Mononuclear cell (primary cell): ENCODE measurements around the gene ZNF236. TPM values are rescaled to one million over a fixed set of nuclear protein-coding genes. Genes with fewer than 3 reads are reported as not detected.
"Not testable (repeated sequence)": the region's sequence is repeated elsewhere in the genome, so short reads cannot be mapped to it uniquely, and the experiment has no call there.

Experiments
- H3K27me3 ChIP-seq: 2 replicates; pipeline ENCODE4 v1.6.0; 2011; ENCODE audit warnings: low read length, control low read depth; ENCODE audit not compliant: insufficient read depth
- H3K4me1 ChIP-seq: 2 replicates; pipeline ENCODE4 v1.5.1; 2011; ENCODE audit warnings: mild to moderate bottlenecking, low read length, control low read depth; ENCODE audit not compliant: insufficient read depth
- H3K4me3 ChIP-seq: 2 replicates; pipeline ENCODE4 v1.5.1; 2011; ENCODE audit warnings: mild to moderate bottlenecking, low read length, moderate library complexity
- H3K9me3 ChIP-seq: 2 replicates; pipeline ENCODE4 v1.5.1; 2011; ENCODE audit warnings: low read depth, mild to moderate bottlenecking, control low read depth, low read length
- total RNA-seq: library from RNA; depleted of rRNA; stranded (reverse); fragments of >200 nt; gene quantifications from one replicate; pipeline ENCODE4 v1.2.3, GENCODE V29; 2012

ZNF236 gene
- 21.4 TPM for total RNA-seq

GRCh38 chr18:76822506-76823160 is at the start of gene ZNF236:
TSS of gene ZNF236 (plus strand) at chr18:76822557. CDS start at chr18:76822608, 51 bp downstream.
- no peaks in the 10 kb centered on the region for H3K27me3 ChIP-seq
- H3K9me3 ChIP-seq: no peaks in the 10 kb centered on the region
- peak within 1 kb of the TSS; percentile 94 for H3K4me3 ChIP-seq
- H3K4me1 ChIP-seq: peaks cover 38% of the 10 kb centered on the region

- no peaks in the 10 kb centered on the region for H3K9me3 ChIP-seq
- H3K27me3 ChIP-seq: no peaks in the 10 kb centered on the region
- H3K4me1 ChIP-seq: no peaks in the 10 kb centered on the region
- H3K4me3 ChIP-seq: no peak overlapping the region
Measured at GRCh38 chr18:76772665-76773064, 49.7 kb upstream of the ZNF236 start.

- H3K27me3 ChIP-seq, H3K4me3 ChIP-seq, H3K4me1 ChIP-seq, H3K9me3 ChIP-seq: not testable (repeated sequence)
Measured at GRCh38 chr18:76777036-76777435, 45.3 kb upstream of the ZNF236 start.

GRCh38 chr18:76783786-76784484 is 38.4 kb upstream of the ZNF236 start:
- no peaks in the 10 kb centered on the region for H3K9me3 ChIP-seq
- H3K27me3 ChIP-seq: peaks cover 3% of the 10 kb centered on the region
- H3K4me3 ChIP-seq: no peak overlapping the region
- no peaks in the 10 kb centered on the region for H3K4me1 ChIP-seq

- Histone ChIP-seq H3K9me3 (no peaks in the 10 kb centered on the region), H3K4me3 (no peak overlapping the region), H3K4me1 (no peaks in the 10 kb centered on the region), H3K27me3 (peaks cover 3% of the 10 kb centered on the region)
Measured at GRCh38 chr18:76785872-76786271, 36.5 kb upstream of the ZNF236 start.

- Histone ChIP-seq H3K4me1 (no peaks in the 10 kb centered on the region), H3K4me3 (no peak overlapping the region), H3K9me3 (no peaks in the 10 kb centered on the region), H3K27me3 (peaks cover 3% of the 10 kb centered on the region)
Measured at GRCh38 chr18:76788571-76789317, 33.6 kb upstream of the ZNF236 start.

- no peaks in the 10 kb centered on the region for H3K4me1 ChIP-seq
- no peaks in the 10 kb centered on the region for H3K27me3 ChIP-seq
- no peaks in the 10 kb centered on the region for H3K9me3 ChIP-seq
- H3K4me3 ChIP-seq: no peak overlapping the region
Measured at GRCh38 chr18:76791106-76791505, 31.3 kb upstream of the ZNF236 start.

- Histone ChIP-seq H3K4me3 (no peak overlapping the region), H3K9me3 (no peaks in the 10 kb centered on the region), H3K27me3 (no peaks in the 10 kb centered on the region), H3K4me1 (no peaks in the 10 kb centered on the region)
Measured at GRCh38 chr18:76791642-76792041, 30.7 kb upstream of the ZNF236 start.

GRCh38 chr18:76794326-76794725 is 28.0 kb upstream of the ZNF236 start:
- Histone ChIP-seq H3K4me1 (no peaks in the 10 kb centered on the region), H3K9me3 (no peaks in the 10 kb centered on the region), H3K27me3 (no peaks in the 10 kb centered on the region), H3K4me3 (no peak overlapping the region)

- Histone ChIP-seq H3K4me1 (peaks cover 17% of the 10 kb centered on the region), H3K4me3 (no peak overlapping the region), H3K27me3 (peaks cover 4% of the 10 kb centered on the region)
Measured at GRCh38 chr18:76801567-76802505, 20.5 kb upstream of the ZNF236 start.

GRCh38 chr18:76803413-76803812 is 18.9 kb upstream of the ZNF236 start:
- H3K4me3 ChIP-seq: no peak overlapping the region
- peaks cover 17% of the 10 kb centered on the region for H3K4me1 ChIP-seq
- peaks cover 4% of the 10 kb centered on the region for H3K27me3 ChIP-seq
- no peaks in the 10 kb centered on the region for H3K9me3 ChIP-seq

More at GRCh38 chr18:76801567-76802505, 20.5 kb upstream of the ZNF236 start:
- H3K9me3 ChIP-seq: no peaks in the 10 kb centered on the region

GRCh38 chr18:76803814-76804213 is 18.5 kb upstream of the ZNF236 start:
- Histone ChIP-seq H3K9me3 (no peaks in the 10 kb centered on the region), H3K27me3 (peaks cover 4% of the 10 kb centered on the region), H3K4me3 (no peak overlapping the region), H3K4me1 (peaks cover 17% of the 10 kb centered on the region)

GRCh38 chr18:76805221-76805620 is 17.1 kb upstream of the ZNF236 start:
- peaks cover 4% of the 10 kb centered on the region for H3K27me3 ChIP-seq

GRCh38 chr18:76806301-76806700 is 16.1 kb upstream of the ZNF236 start:
- no peak overlapping the region for H3K4me3 ChIP-seq
- no peaks in the 10 kb centered on the region for H3K27me3 ChIP-seq
- peaks cover 17% of the 10 kb centered on the region for H3K4me1 ChIP-seq
- H3K9me3 ChIP-seq: no peaks in the 10 kb centered on the region

More at GRCh38 chr18:76805221-76805620, 17.1 kb upstream of the ZNF236 start:
- Histone ChIP-seq H3K4me3 (no peak overlapping the region), H3K4me1 (peaks cover 17% of the 10 kb centered on the region), H3K9me3 (no peaks in the 10 kb centered on the region)
